Right forelimb (tissue), 1 donor: ENCODE results near the gene MTMR12.

ENCODE experiments used
- DNase-seq: peaks from one replicate; pipeline ENCODE4 v3.0.0-alpha.2; 2018

Gene MTMR12

GRCh38 chr5:32272746-32273145, 40.0 kb downstream of the MTMR12 start:
- no peak for DNase-seq

GRCh38 chr5:32270946-32271345, 41.8 kb downstream of the MTMR12 start:
- no peak for DNase-seq

GRCh38 chr5:32270178-32270577, 42.6 kb downstream of the MTMR12 start:
- no peak for DNase-seq

- DNase-seq = no peak
These were observed 46.8 kb downstream of the MTMR12 start for GRCh38 chr5:32265902-32266301.

- DNase-seq = no peak
These were observed 47.7 kb downstream of the MTMR12 start for GRCh38 chr5:32264957-32265572.

- no peak for DNase-seq
These were observed 49.1 kb downstream of the MTMR12 start for GRCh38 chr5:32263684-32264083.

GRCh38 chr5:32261198-32261597, 51.5 kb downstream of the MTMR12 start:
- no peak for DNase-seq

- DNase-seq = no peak
These were observed 53.7 kb downstream of the MTMR12 start for GRCh38 chr5:32259033-32259432.

- no peak for DNase-seq
These were observed 54.3 kb downstream of the MTMR12 start for GRCh38 chr5:32258424-32258823.

GRCh38 chr5:32255540-32255900, 57.2 kb downstream of the MTMR12 start:
- no peak for DNase-seq

- no peak for DNase-seq
These were observed 57.7 kb downstream of the MTMR12 start for GRCh38 chr5:32254881-32255539.

GRCh38 chr5:32251871-32252458, 60.8 kb downstream of the MTMR12 start:
- DNase-seq = no peak

GRCh38 chr5:32249668-32250067, 63.1 kb downstream of the MTMR12 start:
- no peak for DNase-seq

- no peak for DNase-seq
These were observed 67.0 kb downstream of the MTMR12 start for GRCh38 chr5:32245742-32246141.

GRCh38 chr5:32244017-32244416, 68.7 kb downstream of the MTMR12 start:
- no peak for DNase-seq

- no peak for DNase-seq
These were observed 71.5 kb downstream of the MTMR12 start for GRCh38 chr5:32241034-32241783.

- DNase-seq = no peak
These were observed 73.4 kb downstream of the MTMR12 start for GRCh38 chr5:32239385-32239784.

GRCh38 chr5:32233696-32234447, 78.9 kb downstream of the MTMR12 start:
- DNase-seq = no peak

- DNase-seq = no peak
These were observed 79.5 kb downstream of the MTMR12 start for GRCh38 chr5:32233220-32233695.

GRCh38 chr5:32232441-32233219, 80.1 kb downstream of the MTMR12 start:
- DNase-seq = peak; percentile 78

GRCh38 chr5:32231929-32232328, 80.8 kb downstream of the MTMR12 start:
- DNase-seq = no peak

- DNase-seq = no peak
These were observed 81.5 kb downstream of the MTMR12 start for GRCh38 chr5:32231241-32231640.
